HepG2 (cell line): ENCODE results near the gene CLP1. TPM values are rescaled to one million over a fixed set of nuclear protein-coding genes. Genes with fewer than 3 reads are reported as not detected.

ENCODE experiments used
- FUBP1 ChIP-seq: sonication (generic); formaldehyde crosslinking; IDR thresholded peaks from 2 replicates; pipeline ENCODE4 v1.5.1; 2020; ENCODE audit warnings: missing genetic modification reagents, mild to moderate bottlenecking, borderline replicate concordance
- HDAC2 ChIP-seq: sonication (generic); formaldehyde crosslinking; IDR thresholded peaks from 2 replicates; pipeline ENCODE4 v1.4.0; 2020; ENCODE audit warnings: missing genetic modification reagents
- ISL2 ChIP-seq: sonication (generic); formaldehyde crosslinking; IDR thresholded peaks from 2 replicates; pipeline ENCODE4 v1.5.0; 2020; ENCODE audit warnings: missing genetic modification reagents
- KAT7 ChIP-seq: IDR thresholded peaks from 2 replicates; pipeline ENCODE4 v1.6.1; 2018; ENCODE audit warnings: borderline replicate concordance, missing compliant biosample characterization
- KLF13 ChIP-seq: sonication (generic); formaldehyde crosslinking; IDR thresholded peaks from 2 replicates; pipeline ENCODE4 v1.4.0; 2020; ENCODE audit warnings: mild to moderate bottlenecking, missing genetic modification reagents
- KLF15 ChIP-seq: sonication (generic); formaldehyde crosslinking; IDR thresholded peaks from 2 replicates; pipeline ENCODE4 v1.8.1; 2023; ENCODE audit warnings: borderline replicate concordance, mild to moderate bottlenecking, inconsistent platforms, missing genetic modification reagents, mixed read lengths
- MXD4 ChIP-seq: IDR thresholded peaks from 2 replicates; pipeline ENCODE4 v1.6.1; 2016; ENCODE audit warnings: mild to moderate bottlenecking, missing biosample characterization, missing genetic modification reagents
- NFE2 ChIP-seq: sonication (generic); formaldehyde crosslinking; IDR thresholded peaks from 2 replicates; pipeline ENCODE4 v1.4.0; 2020; ENCODE audit warnings: missing genetic modification reagents
- PLRG1 ChIP-seq: fragments of 450-650 bp; conservative IDR thresholded peaks from 2 replicates; pipeline ENCODE4 v1.6.1; 2016
- TFAP4 ChIP-seq: sonication (generic); IDR thresholded peaks from 2 replicates; pipeline ENCODE4 v1.6.1; 2016; ENCODE audit warnings: low read depth, borderline replicate concordance
- THAP8 ChIP-seq: sonication (generic); formaldehyde crosslinking; IDR thresholded peaks from 2 replicates; pipeline ENCODE4 v1.5.1; 2020; ENCODE audit warnings: missing genetic modification reagents, mild to moderate bottlenecking, borderline replicate concordance
- ZNF3 ChIP-seq: IDR thresholded peaks from 2 replicates; pipeline ENCODE4 v1.7.0; 2017; ENCODE audit warnings: inconsistent platforms
- ZNF383 ChIP-seq: sonication (generic); formaldehyde crosslinking; IDR thresholded peaks from 2 replicates; pipeline ENCODE4 v1.4.0; 2020; ENCODE audit warnings: missing genetic modification reagents, mild to moderate bottlenecking, borderline replicate concordance
- ZNF556 ChIP-seq: sonication (generic); formaldehyde crosslinking; IDR thresholded peaks from 2 replicates; pipeline ENCODE4 v1.4.0; 2020; ENCODE audit warnings: mild to moderate bottlenecking, missing genetic modification reagents, borderline replicate concordance
- ZNF644 ChIP-seq: IDR thresholded peaks from 2 replicates; pipeline ENCODE4 v1.6.1; 2016; ENCODE audit warnings: low read depth
- ZNF740 ChIP-seq: sonication (generic); formaldehyde crosslinking; IDR thresholded peaks from 2 replicates; pipeline ENCODE4 v1.4.0; 2020; ENCODE audit warnings: missing genetic modification reagents
- polyA plus RNA-seq, 8 experiments: library from polyadenylated mRNA; depleted of rRNA in 3 of 8; stranded (reverse) in 7 of 8; unstranded in 1 of 8; fragments of >200 nt; fragmentation: Illumina TruSeq in 4 of 8; extraction: Trizol in 4 of 8; gene quantifications; 2 replicates each; pipeline versions ENCODE4 v1.2.1 to v1.2.3, GENCODE V29; 2011 to 2016; ENCODE audit warnings: low read depth in 4 of 8, missing spikeins in 1 of 8, mixed read lengths in 1 of 8; ENCODE audit not compliant: insufficient read depth in 1 of 8
- total RNA-seq, 5 experiments: library from RNA; depleted of rRNA; stranded (reverse); fragments of >200 nt; fragmentation: Illumina TruSeq; extraction: Trizol; gene quantifications; 2 replicates each; pipeline ENCODE4 v1.2.3, GENCODE V29; 2016; ENCODE audit warnings: low read depth in 1 of 5
- TF ChIP-seq, protein P1 (sequence below): sonication (generic); formaldehyde crosslinking; IDR thresholded peaks from 2 replicates; pipeline ENCODE4 v1.4.0; 2020; ENCODE audit warnings: missing genetic modification reagents
- TF ChIP-seq, protein P2 (sequence below): sonication (generic); formaldehyde crosslinking; IDR thresholded peaks from 2 replicates; pipeline ENCODE4 v1.4.0; 2020; ENCODE audit warnings: missing genetic modification reagents

Gene CLP1
- total and polyA plus RNA-seq, 2 of the 13 experiments (the other 11 are each of a cell fraction or from before 2014, with no cell fraction given), result 14.6 to 24.8 TPM

DNA sequence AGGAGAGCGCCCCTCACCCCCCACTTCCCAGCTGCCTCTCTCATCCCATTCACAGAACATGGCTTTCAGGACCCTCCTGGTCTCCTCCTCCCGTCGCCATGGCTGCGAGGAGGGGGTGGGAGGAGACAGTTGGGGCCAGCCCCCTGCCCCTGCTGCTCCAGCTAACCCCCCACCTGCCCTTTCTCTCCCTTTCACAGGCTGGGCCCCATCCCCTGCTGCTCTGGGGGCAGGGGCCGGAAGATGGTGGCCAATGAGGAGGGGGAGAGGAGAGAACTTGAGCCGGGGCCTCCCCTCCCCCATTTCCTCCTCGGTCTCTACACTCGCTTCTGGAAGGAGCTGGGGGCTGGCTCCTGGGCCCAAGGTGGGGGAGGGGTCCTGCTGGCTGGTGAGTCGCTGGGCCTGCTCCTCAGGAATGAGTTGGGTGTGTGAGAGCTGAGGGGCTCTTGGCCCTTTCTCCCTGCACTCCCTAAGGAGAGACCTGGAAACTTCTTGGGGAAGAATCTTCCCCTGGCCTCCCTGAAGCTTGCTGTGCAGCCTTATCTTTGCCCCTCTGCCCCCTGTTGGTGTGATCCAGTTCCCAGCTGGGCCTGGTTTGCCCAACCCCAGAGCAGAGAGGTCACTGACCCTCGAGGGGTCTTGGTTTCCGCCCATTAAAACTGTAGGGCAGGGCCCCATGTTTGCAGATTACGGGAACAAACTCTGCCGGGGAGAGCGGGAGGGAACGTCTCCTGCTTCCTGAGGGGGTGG, 18.1 kb upstream of the CLP1 start (continued):
- TF ChIP-seq ZNF556 (CRISPR knock-in tag) (no peak; the same call in 1 of the 2 replicates), ZNF3 (CRISPR knock-in tag) (no peak), ZNF383 (CRISPR knock-in tag) (0 out of 2 replicates have a peak, but pooled peaks have one; percentile 57), ZNF740 (no peak), NFE2 (no peak), TFAP4 (peak; percentile 86; the same call in 1 of the 2 replicates), KAT7 (CRISPR knock-in tag) (no peak), HDAC2 (CRISPR knock-in tag) (peak; percentile 33), FUBP1 (CRISPR knock-in tag) (no peak), ISL2 (CRISPR knock-in tag) (peak; percentile 60), ZNF644 (CRISPR knock-in tag) (peak; percentile 62; the same call in 1 of the 2 replicates), MXD4 (CRISPR knock-in tag) (peak; percentile 19; the same call in 1 of the 2 replicates), PLRG1 (no peak), THAP8 (CRISPR knock-in tag) (no peak), KLF13 (no peak), KLF15 (no peak)
- TF ChIP-seq, protein P1, sequence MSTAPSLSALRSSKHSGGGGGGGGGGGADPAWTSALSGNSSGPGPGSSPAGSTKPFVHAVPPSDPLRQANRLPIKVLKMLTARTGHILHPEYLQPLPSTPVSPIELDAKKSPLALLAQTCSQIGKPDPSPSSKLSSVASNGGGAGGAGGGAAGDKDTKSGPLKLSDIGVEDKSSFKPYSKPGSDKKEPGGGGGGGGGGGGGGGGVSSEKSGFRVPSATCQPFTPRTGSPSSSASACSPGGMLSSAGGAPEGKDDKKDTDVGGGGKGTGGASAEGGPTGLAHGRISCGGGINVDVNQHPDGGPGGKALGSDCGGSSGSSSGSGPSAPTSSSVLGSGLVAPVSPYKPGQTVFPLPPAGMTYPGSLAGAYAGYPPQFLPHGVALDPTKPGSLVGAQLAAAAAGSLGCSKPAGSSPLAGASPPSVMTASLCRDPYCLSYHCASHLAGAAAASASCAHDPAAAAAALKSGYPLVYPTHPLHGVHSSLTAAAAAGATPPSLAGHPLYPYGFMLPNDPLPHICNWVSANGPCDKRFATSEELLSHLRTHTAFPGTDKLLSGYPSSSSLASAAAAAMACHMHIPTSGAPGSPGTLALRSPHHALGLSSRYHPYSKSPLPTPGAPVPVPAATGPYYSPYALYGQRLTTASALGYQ (CRISPR knock-in tag), result no peak
- TF ChIP-seq, protein P2, sequence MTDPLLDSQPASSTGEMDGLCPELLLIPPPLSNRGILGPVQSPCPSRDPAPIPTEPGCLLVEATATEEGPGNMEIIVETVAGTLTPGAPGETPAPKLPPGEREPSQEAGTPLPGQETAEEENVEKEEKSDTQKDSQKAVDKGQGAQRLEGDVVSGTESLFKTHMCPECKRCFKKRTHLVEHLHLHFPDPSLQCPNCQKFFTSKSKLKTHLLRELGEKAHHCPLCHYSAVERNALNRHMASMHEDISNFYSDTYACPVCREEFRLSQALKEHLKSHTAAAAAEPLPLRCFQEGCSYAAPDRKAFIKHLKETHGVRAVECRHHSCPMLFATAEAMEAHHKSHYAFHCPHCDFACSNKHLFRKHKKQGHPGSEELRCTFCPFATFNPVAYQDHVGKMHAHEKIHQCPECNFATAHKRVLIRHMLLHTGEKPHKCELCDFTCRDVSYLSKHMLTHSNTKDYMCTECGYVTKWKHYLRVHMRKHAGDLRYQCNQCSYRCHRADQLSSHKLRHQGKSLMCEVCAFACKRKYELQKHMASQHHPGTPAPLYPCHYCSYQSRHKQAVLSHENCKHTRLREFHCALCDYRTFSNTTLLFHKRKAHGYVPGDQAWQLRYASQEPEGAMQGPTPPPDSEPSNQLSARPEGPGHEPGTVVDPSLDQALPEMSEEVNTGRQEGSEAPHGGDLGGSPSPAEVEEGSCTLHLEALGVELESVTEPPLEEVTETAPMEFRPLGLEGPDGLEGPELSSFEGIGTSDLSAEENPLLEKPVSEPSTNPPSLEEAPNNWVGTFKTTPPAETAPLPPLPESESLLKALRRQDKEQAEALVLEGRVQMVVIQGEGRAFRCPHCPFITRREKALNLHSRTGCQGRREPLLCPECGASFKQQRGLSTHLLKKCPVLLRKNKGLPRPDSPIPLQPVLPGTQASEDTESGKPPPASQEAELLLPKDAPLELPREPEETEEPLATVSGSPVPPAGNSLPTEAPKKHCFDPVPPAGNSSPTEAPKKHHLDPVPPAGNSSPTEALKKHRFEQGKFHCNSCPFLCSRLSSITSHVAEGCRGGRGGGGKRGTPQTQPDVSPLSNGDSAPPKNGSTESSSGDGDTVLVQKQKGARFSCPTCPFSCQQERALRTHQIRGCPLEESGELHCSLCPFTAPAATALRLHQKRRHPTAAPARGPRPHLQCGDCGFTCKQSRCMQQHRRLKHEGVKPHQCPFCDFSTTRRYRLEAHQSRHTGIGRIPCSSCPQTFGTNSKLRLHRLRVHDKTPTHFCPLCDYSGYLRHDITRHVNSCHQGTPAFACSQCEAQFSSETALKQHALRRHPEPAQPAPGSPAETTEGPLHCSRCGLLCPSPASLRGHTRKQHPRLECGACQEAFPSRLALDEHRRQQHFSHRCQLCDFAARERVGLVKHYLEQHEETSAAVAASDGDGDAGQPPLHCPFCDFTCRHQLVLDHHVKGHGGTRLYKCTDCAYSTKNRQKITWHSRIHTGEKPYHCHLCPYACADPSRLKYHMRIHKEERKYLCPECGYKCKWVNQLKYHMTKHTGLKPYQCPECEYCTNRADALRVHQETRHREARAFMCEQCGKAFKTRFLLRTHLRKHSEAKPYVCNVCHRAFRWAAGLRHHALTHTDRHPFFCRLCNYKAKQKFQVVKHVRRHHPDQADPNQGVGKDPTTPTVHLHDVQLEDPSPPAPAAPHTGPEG (CRISPR knock-in tag), result no peak
